Aorta (tissue), 5 donors: Measurements from ENCODE around the gene NHERF1. TPM values are rescaled to one million over a fixed set of nuclear protein-coding genes. Genes with fewer than 3 reads are reported as not detected.

Experiments used
- ATAC-seq: fragments of 200-7000 bp; cut with Tn5 transposase; one replicate; pipeline ENCODE4 v1.9.1; 2022; ENCODE audit warnings: moderate library complexity; ENCODE audit not compliant: low FRiP score
- DNase-seq, 2 donors: peaks; one replicate each; pipeline ENCODE4 v3.0.0-alpha.2; 2020
- H3K27ac ChIP-seq, 2 donors: one replicate each; pipeline ENCODE4 v1.5.1; 2013; ENCODE audit warnings: low read length in 2 of 2, mild to moderate bottlenecking in 2 of 2, moderate library complexity in 2 of 2, control low read depth in 1 of 2, inconsistent platforms in 1 of 2, low read depth in 1 of 2
- H3K27me3 ChIP-seq, 2 donors: one replicate each; pipeline ENCODE4 v1.6.1; 2013; ENCODE audit warnings: control low read depth in 1 of 2, low read length in 1 of 2, mild to moderate bottlenecking in 1 of 2, moderate library complexity in 1 of 2; ENCODE audit not compliant: insufficient read depth in 2 of 2, control insufficient read depth in 1 of 2
- H3K36me3 ChIP-seq, 2 donors: one replicate each; pipeline ENCODE4 v1.6.1; 2013; ENCODE audit warnings: control low read depth in 1 of 2, low read length in 1 of 2, mild to moderate bottlenecking in 1 of 2; ENCODE audit not compliant: insufficient read depth in 2 of 2, control insufficient read depth in 1 of 2
- H3K4me1 ChIP-seq, 2 donors: one replicate each; pipeline ENCODE4 v1.6.1; 2013; ENCODE audit warnings: low read length in 2 of 2, control low read depth in 1 of 2, mild to moderate bottlenecking in 1 of 2, moderate library complexity in 1 of 2; ENCODE audit not compliant: insufficient read depth in 2 of 2, control insufficient read depth in 1 of 2
- H3K4me3 ChIP-seq, 2 donors: one replicate each; pipeline ENCODE4 v1.5.1; 2013; ENCODE audit warnings: low read length in 2 of 2, control low read depth in 1 of 2, mild to moderate bottlenecking in 1 of 2
- H3K9me3 ChIP-seq: one replicate; pipeline ENCODE4 v1.6.1; 2013; ENCODE audit warnings: mild to moderate bottlenecking, low read length; ENCODE audit not compliant: control insufficient read depth
- WGBS, 2 donors: extraction: QIAGEN DNeasy Blood & Tissue Kit; methylation state at CpG; one replicate each; pipeline ENCODE4 v1.1.7; 2013; 5-methylcytosine and 5-hydroxymethylcytosine counted together
- intact Hi-C, 2 donors: fragments of 100-400 bp; cut with DNase I; formaldehyde crosslinking; loops; one replicate each; pipeline versions ENCODE4 v1.14.2 to v1.15.0; 2022
- polyA plus RNA-seq, 2 donors: library from polyadenylated mRNA; stranded (reverse); fragments of 200-250 nt; gene quantifications; one replicate each; pipeline ENCODE4 v1.2.3, GENCODE V29; 2013
- total RNA-seq, 2 donors: library from RNA; stranded (reverse); fragmentation: NEBNext Ultra II Directional; extraction: Animal tissue kit (Norgen Biotek cat#: 25700); gene quantifications; one replicate each; pipeline ENCODE4 v1.2.1, GENCODE V29; 2021
- donor health status: healthy with polysubstance abuse.
- donor health status: Bipolar disorder and iron deficiency.
- donor health status: DM: no; HTN: no; CAD: no.
- donor health status: DM: no; HTN: no; CAD: no.
- donor health status: DM: yes; HTN: yes; CAD: no.

Gene NHERF1
- total and polyA plus RNA-seq, 4 donors: 10.6 to 84.4 (median 19.4) TPM

DNA sequence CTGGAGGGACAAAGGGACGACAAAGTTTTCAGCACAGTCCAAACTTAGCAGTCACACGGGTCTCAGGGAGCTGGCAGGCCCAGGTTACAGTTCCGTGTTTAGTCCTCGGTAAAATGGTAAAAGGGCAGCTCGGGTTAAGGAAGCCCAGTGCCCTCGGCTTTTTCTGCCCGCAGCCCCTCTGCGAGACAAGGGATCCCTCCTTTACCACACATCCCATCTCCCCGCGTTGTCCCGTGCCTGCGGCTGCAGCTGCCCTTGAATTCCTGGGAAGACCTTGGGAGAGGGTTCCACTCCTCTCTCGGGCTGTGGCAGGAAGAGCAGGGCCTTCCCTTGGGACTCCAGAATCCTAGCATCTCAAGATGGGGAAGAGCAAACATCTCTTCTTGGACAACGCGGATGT, 18.6 kb upstream of the NHERF1 start:
- ATAC-seq (no peak), DNase-seq (no peak)
- Histone ChIP-seq H3K36me3 (no peaks in the 10 kb centered on the region), H3K4me3 (no peak overlapping the region), H3K9me3 (no peaks in the 10 kb centered on the region), H3K27ac (no peak overlapping the region), H3K27me3 (no peaks in the 10 kb centered on the region), H3K4me1 (no peaks in the 10 kb centered on the region)
- 70 to 80% methylated on average over 15 of the region's 15 CpGs for WGBS, 2 donors
- intact Hi-C loops: no loop called here

DNA sequence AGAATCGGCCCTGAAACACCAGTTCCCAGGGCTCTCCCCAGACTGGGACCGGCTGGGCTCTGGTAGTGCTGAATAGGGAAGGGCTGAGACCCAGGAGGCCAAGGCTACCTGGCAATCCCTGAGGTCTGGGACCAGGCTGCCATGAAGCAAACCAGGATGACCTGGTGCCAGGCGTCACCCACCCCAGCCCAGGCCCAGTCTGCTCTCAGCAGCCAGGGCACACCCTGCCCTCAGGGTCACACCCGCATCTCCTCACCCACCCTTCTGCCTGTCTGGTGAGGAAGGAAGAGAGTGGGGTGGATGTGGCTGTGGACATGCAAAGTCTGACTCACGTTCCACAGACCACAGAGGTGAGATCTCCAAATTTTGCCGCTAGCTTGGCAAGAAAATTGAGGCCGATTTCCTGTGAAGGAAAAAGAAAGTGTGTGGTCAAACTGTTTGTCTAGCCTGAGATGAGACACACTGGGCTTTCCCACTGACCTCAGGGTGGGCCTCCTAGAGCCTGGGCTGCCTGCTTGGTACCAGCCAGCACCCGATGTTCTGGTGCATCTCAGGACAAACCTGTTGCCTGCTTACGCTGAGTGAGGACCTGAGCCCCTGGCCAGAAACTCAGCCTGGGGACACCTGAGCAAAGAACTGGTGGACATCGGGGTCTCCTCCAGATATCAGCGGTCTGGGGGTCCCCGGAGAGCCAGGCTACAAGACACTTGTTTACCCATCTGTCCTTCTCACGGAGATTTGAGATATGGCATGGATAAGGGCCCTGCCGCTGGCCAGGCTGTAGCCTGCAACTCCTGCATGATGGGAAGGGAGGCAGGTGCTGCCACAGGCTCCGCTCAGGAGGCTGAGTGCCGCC, 17.7 kb upstream of the NHERF1 start:
- no peak overlapping the region for H3K4me3 ChIP-seq
- H3K27ac ChIP-seq: no peak overlapping the region
- intact Hi-C loops: no loop called here
- no peaks in the 10 kb centered on the region for H3K4me1 ChIP-seq
- no peaks in the 10 kb centered on the region for H3K36me3 ChIP-seq
- DNase-seq (peak in 1 of 2 donors; percentile 47), ATAC-seq (no peak)
- 78 to 81% methylated on average over 16 of the region's 16 CpGs for WGBS, 2 donors
- no peaks in the 10 kb centered on the region for H3K27me3 ChIP-seq
- no peaks in the 10 kb centered on the region for H3K9me3 ChIP-seq

DNA sequence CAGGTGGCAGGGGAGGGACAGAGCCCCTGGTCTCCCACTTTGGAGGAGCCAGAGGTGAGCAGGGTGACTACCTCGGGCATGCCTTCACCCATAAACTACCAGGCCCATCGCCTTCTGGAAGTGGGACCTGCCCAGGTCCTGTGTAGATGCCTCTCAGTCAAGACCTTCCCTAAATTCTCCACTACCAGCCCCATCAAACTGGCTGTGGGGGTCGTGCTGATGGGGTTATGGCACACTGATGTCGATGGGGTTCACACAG, 17.2 kb upstream of the NHERF1 start:
- no peaks in the 10 kb centered on the region for H3K4me1 ChIP-seq
- no peak for ATAC-seq
- intact Hi-C loops: no loop called here
- 75 to 81% methylated on average over 4 of the region's 4 CpGs for WGBS, 2 donors
- peak in 1 of 2 donors; percentile 26 for DNase-seq
- no peak overlapping the region for H3K27ac ChIP-seq
- H3K27me3 ChIP-seq: no peaks in the 10 kb centered on the region
- H3K36me3 ChIP-seq: no peaks in the 10 kb centered on the region
- no peak overlapping the region for H3K4me3 ChIP-seq
- no peaks in the 10 kb centered on the region for H3K9me3 ChIP-seq

DNA sequence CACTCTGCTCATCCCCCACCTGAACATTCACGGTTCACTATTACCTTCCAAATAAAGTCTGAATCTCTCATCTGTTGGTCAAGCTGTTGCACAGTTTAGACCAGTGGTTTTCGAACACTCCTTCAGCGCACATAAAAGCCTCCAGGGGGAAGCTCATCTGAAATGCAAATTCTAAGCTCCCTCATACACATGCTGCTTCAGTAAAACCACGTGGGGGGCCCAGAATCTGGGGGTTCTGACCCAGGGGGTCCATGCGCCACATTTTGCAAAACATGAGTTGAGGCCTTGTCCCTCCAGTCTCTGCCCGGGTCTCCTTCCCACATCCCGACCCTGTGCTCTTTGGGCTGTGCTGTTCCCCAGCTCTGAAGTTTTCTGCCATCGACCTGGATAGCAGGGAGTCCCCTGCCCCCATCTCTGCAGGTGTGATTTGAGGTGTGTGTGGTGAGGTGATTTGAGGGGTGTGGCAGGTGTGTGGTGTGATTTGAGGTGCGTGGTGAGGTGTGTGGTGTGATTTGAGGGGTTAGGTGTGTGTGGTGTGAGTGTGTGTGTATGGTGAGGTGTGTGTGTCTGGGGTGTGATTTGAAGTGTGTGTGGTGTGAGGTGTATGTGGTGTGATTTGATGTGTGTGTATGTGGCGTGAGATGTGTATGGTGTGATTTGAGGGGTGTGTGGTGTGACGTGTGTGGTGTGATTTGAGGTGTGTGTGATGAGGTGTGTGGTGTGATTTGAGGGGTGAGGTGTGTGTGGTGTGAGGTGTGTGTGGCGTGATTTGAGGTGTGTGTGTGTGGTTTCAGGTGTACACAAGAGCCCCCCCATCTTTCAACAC, 16.2 kb upstream of the NHERF1 start:
- no peaks in the 10 kb centered on the region for H3K27me3 ChIP-seq
- ATAC-seq: no peak
- intact Hi-C loops: no loop called here
- H3K27ac ChIP-seq: no peak overlapping the region
- no peak overlapping the region for H3K4me3 ChIP-seq
- H3K9me3 ChIP-seq: no peaks in the 10 kb centered on the region
- no peaks in the 10 kb centered on the region for H3K36me3 ChIP-seq
- peak in 1 of 2 donors; percentile 34 for DNase-seq
- H3K4me1 ChIP-seq: no peaks in the 10 kb centered on the region
- 76 to 77% methylated on average over 12 of the region's 12 CpGs for WGBS, 2 donors

DNA sequence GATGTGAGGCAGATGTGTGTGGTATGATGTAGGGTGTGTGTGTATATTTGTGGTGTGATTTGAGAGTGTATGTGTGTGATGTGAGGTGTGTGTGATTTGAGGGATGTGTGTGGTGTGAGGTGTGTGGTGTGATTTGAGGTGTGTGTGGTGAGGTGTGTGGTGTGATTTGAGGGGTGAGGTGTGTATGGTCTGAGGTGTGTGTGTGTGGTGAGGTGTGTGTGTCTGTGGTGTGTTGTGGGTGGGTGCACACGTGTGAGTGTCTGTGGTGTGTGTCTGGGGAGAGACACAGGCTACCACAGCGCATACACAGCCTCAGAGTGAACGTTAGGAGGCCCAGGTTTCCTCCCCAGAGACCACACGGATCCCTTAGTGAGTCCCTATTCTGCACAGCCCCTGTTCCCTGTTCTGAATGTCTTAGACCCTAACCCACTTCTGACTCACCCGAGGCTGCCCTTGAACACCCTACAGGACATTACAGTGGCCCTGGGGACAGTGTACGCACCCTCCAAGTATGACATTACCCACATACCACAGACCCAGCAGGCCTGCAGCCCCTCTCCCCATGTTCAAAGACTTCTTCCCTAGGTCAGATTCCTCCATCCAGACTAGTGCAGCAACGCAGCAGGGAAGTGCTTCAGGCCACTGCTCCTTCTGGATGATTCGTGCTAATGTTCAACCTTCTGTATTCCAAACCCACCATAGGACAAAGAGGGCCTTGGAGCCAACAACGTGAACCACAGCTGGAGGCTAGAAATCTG, 14.9 kb upstream of the NHERF1 start:
- peak in 1 of 2 donors; percentile 22 for DNase-seq
- Histone ChIP-seq H3K4me1 (no peaks in the 10 kb centered on the region), H3K27me3 (no peaks in the 10 kb centered on the region), H3K27ac (no peak overlapping the region), H3K9me3 (no peaks in the 10 kb centered on the region), H3K36me3 (no peaks in the 10 kb centered on the region), H3K4me3 (no peak overlapping the region)
- 53 to 61% methylated on average over 9 of the region's 9 CpGs for WGBS, 2 donors
- intact Hi-C loops: no loop called here
- ATAC-seq: no peak

DNA sequence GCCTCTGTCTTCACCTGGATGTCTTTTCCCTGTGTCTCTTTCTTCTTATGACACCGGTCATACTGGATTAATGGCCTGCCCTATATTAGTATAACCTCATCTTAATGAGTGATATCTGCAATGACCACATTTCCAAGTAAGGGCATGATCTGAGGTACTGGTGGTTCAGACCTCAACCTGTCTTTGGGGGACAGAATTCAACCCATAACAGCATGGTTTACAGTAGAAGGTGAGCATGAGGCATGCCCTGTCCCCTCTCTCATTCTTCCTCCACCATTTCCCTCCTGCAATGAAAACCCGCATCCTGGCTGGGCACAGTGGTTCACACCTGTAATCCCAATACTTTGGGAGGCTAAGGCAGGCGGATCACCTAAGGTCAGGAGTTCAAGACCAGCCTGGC, 14.2 kb upstream of the NHERF1 start:
- ATAC-seq (no peak), DNase-seq (no peak)
- WGBS, 2 donors: 89 to 90% methylated on average over 3 of the region's 3 CpGs
- Histone ChIP-seq H3K4me3 (no peak overlapping the region), H3K36me3 (no peaks in the 10 kb centered on the region), H3K27ac (no peak overlapping the region), H3K9me3 (no peaks in the 10 kb centered on the region), H3K4me1 (no peaks in the 10 kb centered on the region), H3K27me3 (no peaks in the 10 kb centered on the region)
- intact Hi-C loops: no loop called here

DNA sequence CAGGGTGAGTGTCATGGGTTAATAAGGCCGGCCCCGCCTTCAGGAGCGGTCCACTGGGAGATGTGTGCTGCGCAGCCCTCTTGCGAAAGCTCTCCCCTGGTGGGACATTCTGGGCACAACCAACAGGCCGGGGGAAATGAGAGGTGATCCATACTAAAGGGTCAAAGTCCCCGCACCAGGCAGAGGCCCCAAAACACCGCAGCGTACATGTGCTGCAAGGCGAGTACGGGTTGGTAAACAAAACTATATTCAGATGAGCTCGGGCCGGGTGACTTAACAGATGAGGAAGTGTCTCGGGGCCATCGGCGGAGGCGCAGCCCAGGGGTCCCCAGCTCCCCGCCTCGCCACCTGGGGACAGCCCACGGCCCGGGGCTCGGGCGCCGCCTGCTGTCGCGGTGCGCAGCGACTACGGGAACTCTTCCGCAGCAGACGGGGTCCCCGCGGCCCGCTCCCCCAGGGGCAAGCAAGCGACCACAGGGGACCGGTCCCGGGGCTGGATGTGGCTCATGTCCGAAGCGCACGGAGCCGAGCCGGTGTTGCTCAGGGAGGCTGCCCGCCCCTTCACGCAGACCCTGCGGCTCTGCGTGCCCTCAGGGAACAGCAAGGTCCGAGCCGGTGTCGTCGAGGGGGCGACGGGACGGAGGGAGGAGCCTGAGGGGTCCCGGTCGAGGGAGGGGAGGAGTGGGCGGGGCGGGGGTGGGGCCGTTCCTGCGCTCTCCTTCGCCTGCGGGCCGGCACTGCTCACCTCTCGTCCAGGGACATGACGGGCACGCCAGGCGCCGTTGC, 11.7 kb upstream of the NHERF1 start, which contains the start of gene RAB37:
Gene RAB37, plus strand, starts transcription at position 744 of the 786 bp plus-strand sequence. Its CDS starts 17 bp downstream, at position 761.
- no peak within 1 kb of the TSS for H3K4me3 ChIP-seq
- H3K27me3 ChIP-seq: no peaks in the 10 kb centered on the region
- WGBS, 2 donors: 1 to 2% methylated on average over 55 to 67 of the region's 67 CpGs
- H3K36me3 ChIP-seq: no peaks in the 10 kb centered on the region
- intact Hi-C loops: no loop called here
- ATAC-seq (peak; percentile 58), DNase-seq (peak in 1 of 2 donors; percentile 58)
- H3K27ac ChIP-seq: no peak within 1 kb of the TSS
- no peaks in the 10 kb centered on the region for H3K4me1 ChIP-seq
- no peaks in the 10 kb centered on the region for H3K9me3 ChIP-seq
